PC-9 (cell line): ENCODE results near the gene DRG1. TPM values are rescaled to one million over a fixed set of nuclear protein-coding genes. Genes with fewer than 3 reads are reported as not detected.

Experiments used
- BruUV-seq: library from RNA; stranded (reverse); fragments of 400-500 nt; replicated peaks from 2 replicates; lab custom pipeline; 2021; lab: Mats Ljungman, UMichigan
- CTCF ChIA-PET: fragments of 300-600 bp; sonication (Branson Sonifier 250); formaldehyde crosslinking; loops from one replicate; lab custom pipeline; 2022; ENCODE audit warnings: antibody characterized with exemption; lab: Charles Lee
- POLR2A ChIA-PET: fragments of 300-600 bp; sonication (Branson Sonifier 250); formaldehyde crosslinking; loops from one replicate; lab custom pipeline; 2022; ENCODE audit warnings: antibody characterized with exemption; ENCODE audit not compliant: unreplicated experiment; lab: Charles Lee
- DNase-seq, 2 experiments: peaks; one replicate each; pipeline versions ENCODE4 v3.0.0 to v3.0.0-alpha.2; 2015 to 2022; ENCODE audit warnings: mixed read lengths in 1 of 2
- H2AFZ ChIP-seq: fragments of 200-600 bp; sonication (generic); 2 replicates; pipeline ENCODE4 v1.8.1; 2017; ENCODE audit warnings: antibody characterized with exemption
- H3F3A ChIP-seq: fragments of 200-600 bp; sonication (generic); 2 replicates; pipeline ENCODE4 v1.8.1; 2017; ENCODE audit warnings: antibody characterized with exemption, mild to moderate bottlenecking, low read depth; ENCODE audit not compliant: insufficient read depth
- H3K27ac ChIP-seq: fragments of 200-600 bp; sonication (generic); 2 replicates; pipeline ENCODE4 v1.6.1; 2016; ENCODE audit warnings: mixed run types
- H3K27me3 ChIP-seq: fragments of 200-600 bp; sonication (generic); 2 replicates; pipeline ENCODE4 v1.6.1; 2016; ENCODE audit warnings: low read depth, mixed run types; ENCODE audit not compliant: insufficient read depth
- H3K36me3 ChIP-seq: fragments of 200-600 bp; sonication (generic); 2 replicates; pipeline ENCODE4 v1.6.1; 2016; ENCODE audit warnings: low read depth, mixed run types
- H3K4me1 ChIP-seq: fragments of 200-600 bp; sonication (generic); replicated peaks from 2 replicates; pipeline ENCODE4 v1.6.1; 2016; ENCODE audit warnings: mixed run types; ENCODE audit not compliant: insufficient read depth
- H3K4me2 ChIP-seq: fragments of 200-600 bp; sonication (generic); 2 replicates; pipeline ENCODE4 v1.6.1; 2017; ENCODE audit warnings: mixed run types
- H3K4me3 ChIP-seq: fragments of 200-600 bp; sonication (generic); 2 replicates; pipeline ENCODE4 v1.6.1; 2016; ENCODE audit warnings: mixed run types
- H3K79me2 ChIP-seq: fragments of 200-600 bp; sonication (generic); 2 replicates; pipeline ENCODE4 v1.6.1; 2017; ENCODE audit warnings: low read depth, mixed run types
- H3K9me2 ChIP-seq: fragments of 200-600 bp; sonication (generic); 2 replicates; pipeline ENCODE4 v1.8.1; 2017; ENCODE audit warnings: mild to moderate bottlenecking; ENCODE audit not compliant: insufficient read depth
- H3K9me3 ChIP-seq: fragments of 200-600 bp; sonication (generic); 2 replicates; pipeline ENCODE4 v1.8.1; 2016; ENCODE audit warnings: low read depth; ENCODE audit not compliant: insufficient read depth
- H4K20me1 ChIP-seq: fragments of 200-600 bp; sonication (generic); 2 replicates; pipeline ENCODE4 v1.8.1; 2017; ENCODE audit not compliant: insufficient read depth
- CTCF ChIP-seq: fragments of 200-600 bp; sonication (generic); conservative IDR thresholded peaks from 2 replicates; pipeline ENCODE4 v1.6.1; 2017; ENCODE audit warnings: mixed run types, antibody characterized with exemption, mild to moderate bottlenecking, moderate library complexity
- EZH2 ChIP-seq: fragments of 200-600 bp; sonication (generic); IDR thresholded peaks from 2 replicates; pipeline ENCODE4 v1.8.0; 2017; ENCODE audit warnings: antibody characterized with exemption, low read depth
- intact Hi-C: fragments of 100-400 bp; cut with micrococcal nuclease; formaldehyde crosslinking; loops from one replicate; pipeline ENCODE4 v1.10.0; 2022; ENCODE audit not compliant: unreplicated experiment
- total RNA-seq: library from RNA; stranded (reverse); gene quantifications from 2 replicates; pipeline ENCODE4 v1.2.3, GENCODE V29; 2021

DRG1 gene
- total RNA-seq, 1 experiment from 2014 or later, result 73.8 TPM

GRCh38 chr22:31354515-31354914 is 44.9 kb upstream of the DRG1 start:
- Histone ChIP-seq H3K4me1 (no peaks in the 10 kb centered on the region), H3K9me3 (no peaks in the 10 kb centered on the region), H3K79me2 (no peaks in the 10 kb centered on the region), H3K9me2 (no peaks in the 10 kb centered on the region), H3K4me3 (no peak overlapping the region), H3K36me3 (no peaks in the 10 kb centered on the region), H4K20me1 (no peaks in the 10 kb centered on the region), H3K27me3 (no peaks in the 10 kb centered on the region), H3K4me2 (no peak overlapping the region), H3K27ac (no peak overlapping the region), H2AFZ (no peak overlapping the region), H3F3A (peaks cover 11% of the 10 kb centered on the region)
- POLR2A ChIA-PET, result no interaction called here
- no peak for DNase-seq
- intact Hi-C loops, result no loop called here
- CTCF ChIA-PET, result no interaction called here
- TF ChIP-seq CTCF, result no peak
- TF ChIP-seq EZH2, result no peak
- no TSS peak for BruUV-seq

GRCh38 chr22:31360029-31360428 is 39.4 kb upstream of the DRG1 start:
- peaks cover 6% of the 10 kb centered on the region for H3F3A ChIP-seq
- H2AFZ ChIP-seq, result no peak overlapping the region
- H3K27me3 ChIP-seq, result no peaks in the 10 kb centered on the region
- no peak overlapping the region for H3K27ac ChIP-seq
- no peak for TF ChIP-seq EZH2
- no peak for TF ChIP-seq CTCF
- no TSS peak for BruUV-seq
- H4K20me1 ChIP-seq, result no peaks in the 10 kb centered on the region
- DNase-seq, result no peak
- ChIA-PET POLR2A (no interaction called here), CTCF (no interaction called here)
- intact Hi-C loops, result no loop called here
- H3K79me2 ChIP-seq, result no peaks in the 10 kb centered on the region
- no peaks in the 10 kb centered on the region for H3K9me3 ChIP-seq
- H3K4me3 ChIP-seq, result no peak overlapping the region
- no peak overlapping the region for H3K4me2 ChIP-seq
- H3K4me1 ChIP-seq, result no peaks in the 10 kb centered on the region
- H3K9me2 ChIP-seq, result no peaks in the 10 kb centered on the region
- H3K36me3 ChIP-seq, result no peaks in the 10 kb centered on the region

DNA sequence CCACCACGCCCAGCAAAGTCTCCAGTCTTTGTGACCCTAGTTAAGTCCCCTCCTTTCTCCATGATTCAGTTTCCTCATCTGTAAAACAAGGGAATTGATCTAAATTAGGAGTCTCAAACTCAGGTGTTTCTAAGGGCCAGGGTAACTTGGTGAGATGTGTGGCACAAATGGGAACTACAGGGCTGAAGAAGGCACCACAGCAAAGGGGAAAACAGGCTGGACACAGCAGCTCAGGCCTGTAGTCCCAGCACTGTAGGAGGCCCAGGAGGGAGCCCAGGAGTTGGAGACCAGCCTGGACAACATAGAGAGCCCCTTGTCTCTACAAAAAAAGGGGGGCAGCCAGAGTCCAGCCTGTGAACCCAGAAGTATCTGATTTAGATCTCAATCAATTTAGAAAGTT is 37.7 kb upstream of the DRG1 start:
- ChIA-PET CTCF (no interaction called here), POLR2A (no interaction called here)
- TF ChIP-seq CTCF (no peak), EZH2 (no peak)
- no peaks in the 10 kb centered on the region for H3K9me3 ChIP-seq
- intact Hi-C loops, result no loop called here
- H3K27me3 ChIP-seq, result no peaks in the 10 kb centered on the region
- H3K27ac ChIP-seq, result no peak overlapping the region
- DNase-seq, result no peak
- H3K4me3 ChIP-seq, result no peak overlapping the region
- BruUV-seq, result no TSS peak
- peaks cover 6% of the 10 kb centered on the region; the same call in 1 of the 2 replicates for H3F3A ChIP-seq
- H3K9me2 ChIP-seq, result no peaks in the 10 kb centered on the region
- no peaks in the 10 kb centered on the region for H3K79me2 ChIP-seq
- H3K4me1 ChIP-seq, result no peaks in the 10 kb centered on the region
- H2AFZ ChIP-seq, result no peak overlapping the region
- H4K20me1 ChIP-seq, result no peaks in the 10 kb centered on the region
- no peak overlapping the region for H3K4me2 ChIP-seq
- H3K36me3 ChIP-seq, result no peaks in the 10 kb centered on the region
